ENCODE results near the gene NOC2L. TPM values are rescaled to one million over a fixed set of nuclear protein-coding genes. Genes with fewer than 3 reads are reported as not detected.

NOC2L gene
- total RNA-seq, 3 donors from 2014 or later (not counting 1 experiment from before 2014, with no cell fraction given), result 61.4 to 66.0 (median 61.8) TPM

DNA sequence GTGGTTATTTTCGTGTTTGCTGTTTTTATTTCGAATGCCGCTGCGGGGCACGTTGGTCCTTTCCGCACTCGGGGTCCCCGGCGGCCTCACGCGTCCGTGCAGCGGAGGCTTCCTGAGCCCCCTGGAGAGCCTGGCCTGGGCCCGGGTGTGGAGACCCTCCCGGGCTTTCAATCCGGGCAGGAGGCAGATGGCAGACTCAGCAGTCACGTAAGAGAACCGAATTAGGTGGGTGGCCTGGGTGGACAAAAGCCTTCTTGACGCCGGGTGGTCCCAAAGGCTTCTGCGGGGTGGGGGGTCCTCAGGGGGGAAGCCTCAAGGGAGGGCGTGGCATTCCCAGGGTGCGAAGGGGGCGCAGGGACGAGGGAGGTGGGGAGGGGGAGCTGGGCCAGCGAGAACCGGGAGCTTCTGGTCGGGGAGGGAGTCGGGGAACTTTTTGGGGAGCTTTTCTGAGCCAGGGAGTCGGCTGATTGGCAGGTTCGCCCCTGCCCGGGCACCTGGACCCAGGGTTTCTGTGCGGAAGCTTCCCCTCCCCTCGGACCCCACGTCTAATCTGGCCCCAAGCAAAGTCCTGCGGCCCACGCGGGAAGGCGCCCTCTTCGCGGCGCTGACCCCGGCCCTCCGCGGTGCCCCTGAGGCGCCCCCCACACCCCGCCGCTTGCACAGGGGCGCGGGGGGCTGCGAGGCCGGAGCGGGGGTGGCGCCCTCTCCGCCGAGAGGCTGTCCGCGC lies 42.2 kb upstream of the NOC2L start:
- H3K27me3 Mint-ChIP-seq (ENCODE audit: low read depth in 2 of 2), result peaks cover 11 to 38% of the 10 kb centered on the region in 2 donors
- intact Hi-C loops (cut with micrococcal nuclease), result no loop called here
- H3K36me3 Mint-ChIP-seq, result no peaks in the 10 kb centered on the region
- DNase-seq, result peak in 1 of 2 donors; percentile 42
- peak overlapping the region; percentile 80 to 90 for H3K27ac Mint-ChIP-seq
- H3K4me3 ChIP-seq (ENCODE audit: low read length), result no peak overlapping the region
- peaks cover 51% of the 10 kb centered on the region for H3K4me1 ChIP-seq (ENCODE audit: control insufficient read depth, insufficient read depth, low read length)
- no peak for TF ChIP-seq CTCF (IDR thresholded peaks at IDR 0.05)
- 3% methylated on average over 58 of the region's 58 CpGs for WGBS (ENCODE audit: insufficient coverage)
- no peaks in the 10 kb centered on the region for H3K9me3 ChIP-seq (ENCODE audit: control insufficient read depth, insufficient read depth, low read length)
- H3K36me3 ChIP-seq (ENCODE audit: control insufficient read depth, insufficient read depth, low read length), result no peaks in the 10 kb centered on the region
- H3K4me1 Mint-ChIP-seq, result peaks cover 15 to 17% of the 10 kb centered on the region in 2 donors
- peaks cover 46% of the 10 kb centered on the region for H3K27me3 ChIP-seq (ENCODE audit: control insufficient read depth, insufficient read depth, low read length)
- no peaks in the 10 kb centered on the region for H3K9me3 Mint-ChIP-seq
- ATAC-seq, result no peak
- H3K4me3 Mint-ChIP-seq, result peak overlapping the region; percentile 84
- no peak overlapping the region for H3K27ac ChIP-seq (ENCODE audit: low read length)

- no peak overlapping the region for H3K27ac ChIP-seq (ENCODE audit: low read length)
- H3K36me3 Mint-ChIP-seq, result no peaks in the 10 kb centered on the region
- H3K9me3 ChIP-seq (ENCODE audit: control insufficient read depth, insufficient read depth, low read length), result no peaks in the 10 kb centered on the region
- DNase-seq (peak; percentile 84 to 91), ATAC-seq (peak; percentile 52 to 56 (median 55))
- peaks cover 11 to 39% of the 10 kb centered on the region in 2 donors for H3K27me3 Mint-ChIP-seq (ENCODE audit: low read depth in 2 of 2)
- intact Hi-C loops (cut with micrococcal nuclease), result no loop called here
- 2% methylated on average over 75 of the region's 75 CpGs for WGBS (ENCODE audit: insufficient coverage)
- H3K9me3 Mint-ChIP-seq, result no peaks in the 10 kb centered on the region
- peak overlapping the region; percentile 84 for H3K4me3 Mint-ChIP-seq
- H3K36me3 ChIP-seq (ENCODE audit: control insufficient read depth, insufficient read depth, low read length), result no peaks in the 10 kb centered on the region
- peaks cover 55% of the 10 kb centered on the region for H3K4me1 ChIP-seq (ENCODE audit: control insufficient read depth, insufficient read depth, low read length)
- no peak for TF ChIP-seq CTCF (IDR thresholded peaks at IDR 0.05)
- peak overlapping the region; percentile 21 for H3K4me3 ChIP-seq (ENCODE audit: low read length)
- peak overlapping the region; percentile 80 to 90 for H3K27ac Mint-ChIP-seq
- H3K4me1 Mint-ChIP-seq, result peaks cover 15 to 22% of the 10 kb centered on the region in 2 donors
- H3K27me3 ChIP-seq (ENCODE audit: control insufficient read depth, insufficient read depth, low read length), result peaks cover 46% of the 10 kb centered on the region
Measured at GRCh38 chr1:1000357-1001056, 41.5 kb upstream of the NOC2L start.

GRCh38 chr1:999725-1000356 lies 40.8 kb upstream of the NOC2L start, which contains the start of gene HES4:
HES4 (minus strand) TSS chr1:1000097; CDS start chr1:999973, 124 bp downstream.
- DNase-seq, result peak; percentile 65 to 80
- Mint-ChIP-seq H3K36me3 (no peaks in the 10 kb centered on the region), H3K4me3 (peak within 1 kb of the TSS; percentile 84), H3K4me1 (peaks cover 9 to 17% of the 10 kb centered on the region in 2 donors), H3K27ac (peak within 1 kb of the TSS; percentile 80 to 90), H3K9me3 (no peaks in the 10 kb centered on the region), H3K27me3 (ENCODE audit: low read depth in 2 of 2) (peaks cover 9 to 36% of the 10 kb centered on the region in 2 donors)
- Histone ChIP-seq H3K27me3 (ENCODE audit: control insufficient read depth, insufficient read depth, low read length) (peaks cover 46% of the 10 kb centered on the region), H3K36me3 (ENCODE audit: control insufficient read depth, insufficient read depth, low read length) (no peaks in the 10 kb centered on the region), H3K4me1 (ENCODE audit: control insufficient read depth, insufficient read depth, low read length) (peaks cover 48% of the 10 kb centered on the region), H3K27ac (ENCODE audit: low read length) (no peak within 1 kb of the TSS), H3K9me3 (ENCODE audit: control insufficient read depth, insufficient read depth, low read length) (no peaks in the 10 kb centered on the region), H3K4me3 (ENCODE audit: low read length) (peak within 1 kb of the TSS; percentile 21)
- WGBS (ENCODE audit: insufficient coverage), result under 1% methylated on average over 94 of the region's 95 CpGs
- ATAC-seq, result peak; percentile 52 to 65 (median 58)
- intact Hi-C loops (cut with micrococcal nuclease), result no loop called here
- no peak for TF ChIP-seq CTCF (IDR thresholded peaks at IDR 0.05)
